WTC11 (cell line): Measurements from ENCODE around the gene TNS2.

Source experiments
- CTCF ChIP-seq: fragments of 200-600 bp; IDR thresholded peaks from 2 replicates; pipeline ENCODE4 v1.8.0; 2022; ENCODE audit warnings: antibody characterized with exemption
- ELF4 ChIP-seq: sonication (generic); formaldehyde crosslinking; IDR thresholded peaks from 2 replicates; pipeline ENCODE4 v1.8.1; 2022; ENCODE audit warnings: low read depth, mild to moderate bottlenecking, moderate library complexity, missing genetic modification reagents
- JUN ChIP-seq: sonication (generic); formaldehyde crosslinking; IDR thresholded peaks from 2 replicates; pipeline ENCODE4 v1.8.0; 2023; ENCODE audit warnings: mild to moderate bottlenecking, missing genetic modification reagents
- ZBTB21 ChIP-seq: sonication (generic); formaldehyde crosslinking; IDR thresholded peaks from 2 replicates; pipeline ENCODE4 v1.8.1; 2023; ENCODE audit warnings: mild to moderate bottlenecking, missing genetic modification reagents, borderline replicate concordance
- ZNF219 ChIP-seq: sonication (generic); formaldehyde crosslinking; IDR thresholded peaks from 2 replicates; pipeline ENCODE4 v1.8.0; 2023; ENCODE audit warnings: missing genetic modification reagents, mild to moderate bottlenecking, borderline replicate concordance
- ZNF263 ChIP-seq: sonication (generic); formaldehyde crosslinking; IDR thresholded peaks from 2 replicates; pipeline ENCODE4 v1.8.1; 2022; ENCODE audit warnings: low read depth, mild to moderate bottlenecking, moderate library complexity, missing genetic modification reagents
- ZNF512 ChIP-seq: sonication (generic); formaldehyde crosslinking; IDR thresholded peaks from 2 replicates; pipeline ENCODE4 v1.8.1; 2022; ENCODE audit warnings: missing genetic modification reagents, borderline replicate concordance

- TF ChIP-seq CTCF (no peak), ZNF219 (no peak), ZNF263 (CRISPR knock-in tag) (no peak), ZBTB21 (no peak), ELF4 (CRISPR knock-in tag) (no peak), ZNF512 (CRISPR knock-in tag) (no peak), JUN (CRISPR knock-in tag) (no peak)
These were observed 29.6 kb downstream of the TNS2 start, which contains the start of gene SPRYD3 for GRCh38 chr12:53079226-53080117.
